ENCODE data around the gene ACOT8. TPM values are rescaled to one million over a fixed set of nuclear protein-coding genes. Genes with fewer than 3 reads are reported as not detected.

ACOT8 gene
- total and polyA plus RNA-seq, 2 experiments from 2014 or later, result 32.9 to 55.2 TPM

GRCh38 chr20:45828589-45828988, 28.6 kb downstream of the ACOT8 start:
- Histone ChIP-seq H3F3A (ENCODE audit: insufficient read depth) (peaks cover 21% of the 10 kb centered on the region; the same call in 1 of the 2 replicates), H3K27ac (no peak overlapping the region)

GRCh38 chr20:45827712-45828111, 29.5 kb downstream of the ACOT8 start:
- Histone ChIP-seq H3K9ac (no peak overlapping the region), H2AFZ (no peak overlapping the region), H3K9me3 (ENCODE audit: low read depth) (no peaks in the 10 kb centered on the region), H3K4me2 (ENCODE audit: unreplicated experiment) (no peak overlapping the region), H4K20me1 (ENCODE audit: insufficient read depth) (no peaks in the 10 kb centered on the region), H3K79me2 (ENCODE audit: insufficient read depth) (no peaks in the 10 kb centered on the region), H3K4me3 (no peak overlapping the region), H3K4me1 (ENCODE audit: insufficient read depth) (peaks cover 14% of the 10 kb centered on the region), H3K27ac (no peak overlapping the region), H3F3A (ENCODE audit: insufficient read depth) (peaks cover 14% of the 10 kb centered on the region; the same call in 1 of the 2 replicates), H3K9me2 (ENCODE audit: insufficient read depth) (no peaks in the 10 kb centered on the region), H3K36me3 (ENCODE audit: low read depth) (no peaks in the 10 kb centered on the region), H3K27me3 (replicated peaks; ENCODE audit: insufficient read depth) (no peaks in the 10 kb centered on the region)
- TF ChIP-seq EZH2phosphoT487 (IDR thresholded peaks at IDR 0.05; ENCODE audit: insufficient read depth, low read depth) (no peak), EZH2 (IDR thresholded peaks at IDR 0.05; ENCODE audit: insufficient read depth, poor library complexity, severe bottlenecking) (no peak)
- DNase-seq, result no peak
- in situ Hi-C loops (cut with MboI), result loop anchor here (10.0 kb wide), 1 partner anchor 127 kb away; no protein-coding TSS in a partner anchor
- 87 to 98% methylated on average over 6 of the region's 6 CpGs for WGBS, 2 experiments (ENCODE audit: low coverage in 1 of 2, low lambda C conversion rate in 2 of 2, missing lambda C conversion rate in 2 of 2)

More at GRCh38 chr20:45828589-45828988, 28.6 kb downstream of the ACOT8 start:
- H3K9me2 ChIP-seq (ENCODE audit: insufficient read depth), result no peaks in the 10 kb centered on the region
- no peak for TF ChIP-seq EZH2phosphoT487 (IDR thresholded peaks at IDR 0.05; ENCODE audit: insufficient read depth, low read depth)
- DNase-seq, result peak; percentile 24
- H3K9me3 ChIP-seq (ENCODE audit: low read depth), result no peaks in the 10 kb centered on the region
- H3K4me1 ChIP-seq (ENCODE audit: insufficient read depth), result peaks cover 18% of the 10 kb centered on the region
- 43 to 77% methylated on average over 2 of the region's 2 CpGs for WGBS, 2 experiments (ENCODE audit: low coverage in 1 of 2, low lambda C conversion rate in 2 of 2, missing lambda C conversion rate in 2 of 2)
- no peak overlapping the region for H2AFZ ChIP-seq
- no peaks in the 10 kb centered on the region for H3K79me2 ChIP-seq (ENCODE audit: insufficient read depth)
- H3K36me3 ChIP-seq (ENCODE audit: low read depth), result no peaks in the 10 kb centered on the region
- H3K4me3 ChIP-seq, result no peak overlapping the region
- no peak overlapping the region for H3K9ac ChIP-seq
- H3K27me3 ChIP-seq (replicated peaks; ENCODE audit: insufficient read depth), result no peaks in the 10 kb centered on the region
- in situ Hi-C loops (cut with MboI), result loop anchor here (10.0 kb wide), 1 partner anchor 126 kb away; no protein-coding TSS in a partner anchor
- H3K4me2 ChIP-seq (ENCODE audit: unreplicated experiment), result no peak overlapping the region
- no peaks in the 10 kb centered on the region for H4K20me1 ChIP-seq (ENCODE audit: insufficient read depth)

- Histone ChIP-seq H3K4me1 (ENCODE audit: insufficient read depth) (peaks cover 11% of the 10 kb centered on the region), H3K9ac (peak within 1 kb of the TSS; percentile 16), H3F3A (ENCODE audit: insufficient read depth) (peaks cover 9% of the 10 kb centered on the region; the same call in 1 of the 2 replicates), H3K9me3 (ENCODE audit: low read depth) (no peaks in the 10 kb centered on the region), H3K4me3 (no peak within 1 kb of the TSS), H3K9me2 (ENCODE audit: insufficient read depth) (no peaks in the 10 kb centered on the region), H2AFZ (peak within 1 kb of the TSS; percentile 72), H3K27ac (peak within 1 kb of the TSS; percentile 33; the same call in 1 of the 2 replicates), H3K4me2 (ENCODE audit: unreplicated experiment) (no peak within 1 kb of the TSS), H3K79me2 (ENCODE audit: insufficient read depth) (no peaks in the 10 kb centered on the region), H4K20me1 (ENCODE audit: insufficient read depth) (no peaks in the 10 kb centered on the region), H3K36me3 (ENCODE audit: low read depth) (no peaks in the 10 kb centered on the region), H3K27me3 (replicated peaks; ENCODE audit: insufficient read depth) (no peaks in the 10 kb centered on the region)
- in situ Hi-C loops (cut with MboI), result loop anchor here (10.0 kb wide), 1 partner anchor 128 kb away; no protein-coding TSS in a partner anchor
- WGBS, 2 experiments (ENCODE audit: low coverage in 1 of 2, low lambda C conversion rate in 2 of 2, missing lambda C conversion rate in 2 of 2), result 88 to 90% methylated on average over 8 of the region's 8 CpGs
- TF ChIP-seq EZH2 (IDR thresholded peaks at IDR 0.05; ENCODE audit: insufficient read depth, poor library complexity, severe bottlenecking), result no peak
- TF ChIP-seq EZH2phosphoT487 (IDR thresholded peaks at IDR 0.05; ENCODE audit: insufficient read depth, low read depth), result no peak
- DNase-seq, result no peak
Observed at GRCh38 chr20:45827030-45827652, 30.1 kb downstream of the ACOT8 start, which contains the start of gene TNNC2. Gene TNNC2, minus strand, starts transcription at chr20:45827312. Its CDS starts 64 bp downstream, at chr20:45827248.

DNA sequence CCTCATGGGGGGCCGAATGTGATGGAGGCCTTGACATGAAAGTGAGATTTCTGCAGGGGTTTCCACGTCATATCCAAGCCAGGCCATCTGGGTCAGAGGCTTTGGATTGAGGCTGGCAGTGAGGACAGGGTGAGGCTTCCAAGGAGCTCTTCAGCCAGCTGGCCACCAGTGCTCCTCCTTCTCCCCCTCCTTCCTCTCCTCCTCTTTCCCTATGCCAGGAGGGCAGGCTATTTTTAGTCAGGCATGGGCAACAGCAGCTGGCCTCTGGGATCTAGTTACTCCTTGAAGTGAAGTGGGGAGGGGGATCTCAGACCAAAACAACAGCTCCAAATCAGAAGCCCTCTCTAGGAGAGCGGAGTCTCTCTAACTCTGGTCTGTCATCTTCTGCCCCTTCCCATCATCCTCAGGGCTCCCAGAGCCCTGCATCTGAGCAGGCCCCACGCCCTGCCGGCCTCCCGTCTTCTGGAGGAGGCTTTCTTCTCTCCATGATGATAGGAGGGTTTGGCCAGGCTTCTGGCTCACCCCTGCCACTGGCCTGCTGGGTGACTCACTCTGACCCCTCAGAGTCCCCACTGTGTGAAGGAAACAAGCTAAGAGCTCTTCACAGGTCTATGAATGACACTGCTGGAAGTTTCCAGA, 30.7 kb downstream of the ACOT8 start:
- Histone ChIP-seq H3K9ac (peak overlapping the region; percentile 16), H3K9me2 (ENCODE audit: insufficient read depth) (no peaks in the 10 kb centered on the region), H3K36me3 (ENCODE audit: low read depth) (no peaks in the 10 kb centered on the region), H3K9me3 (ENCODE audit: low read depth) (no peaks in the 10 kb centered on the region), H2AFZ (peak overlapping the region; percentile 72), H3K4me3 (no peak overlapping the region), H3K4me2 (ENCODE audit: unreplicated experiment) (no peak overlapping the region), H3F3A (ENCODE audit: insufficient read depth) (peaks cover 9% of the 10 kb centered on the region; the same call in 1 of the 2 replicates), H3K79me2 (ENCODE audit: insufficient read depth) (no peaks in the 10 kb centered on the region), H4K20me1 (ENCODE audit: insufficient read depth) (no peaks in the 10 kb centered on the region), H3K4me1 (ENCODE audit: insufficient read depth) (peaks cover 11% of the 10 kb centered on the region), H3K27me3 (replicated peaks; ENCODE audit: insufficient read depth) (no peaks in the 10 kb centered on the region), H3K27ac (peak overlapping the region; percentile 33; the same call in 1 of the 2 replicates)
- peak; percentile 58 for DNase-seq
- TF ChIP-seq EZH2phosphoT487 (IDR thresholded peaks at IDR 0.05; ENCODE audit: insufficient read depth, low read depth) (no peak), EZH2 (IDR thresholded peaks at IDR 0.05; ENCODE audit: insufficient read depth, poor library complexity, severe bottlenecking) (no peak)
- in situ Hi-C loops (cut with MboI), result loop anchor here (10.0 kb wide), 1 partner anchor 128 kb away; no protein-coding TSS in a partner anchor
- WGBS, 2 experiments (ENCODE audit: low coverage in 1 of 2, low lambda C conversion rate in 2 of 2, missing lambda C conversion rate in 2 of 2), result 14 to 16% methylated on average over 6 of the region's 6 CpGs

Measured in GM23248 (cell line).